Endothelial cell of umbilical vein (primary cell): ENCODE measurements around the gene EFCAB9. TPM values are rescaled to one million over a fixed set of nuclear protein-coding genes. Genes with fewer than 3 reads are reported as not detected.

Source experiments
- BruUV-seq: library from RNA; stranded (reverse); fragments of 400-500 nt; replicated peaks from 2 replicates; lab custom pipeline; 2021; lab: Mats Ljungman, UMichigan
- CTCF ChIA-PET: fragments of 300-600, 350-600 bp; sonication (Branson Sonifier 250); formaldehyde crosslinking; loops from one replicate; lab custom pipeline; 2021; ENCODE audit warnings: antibody characterized with exemption, inconsistent platforms; lab: Charles Lee
- POLR2A ChIA-PET: fragments of 300-600, 350-600 bp; sonication (Branson Sonifier 250); formaldehyde crosslinking; loops from one replicate; lab custom pipeline; 2021; ENCODE audit warnings: antibody characterized with exemption, inconsistent platforms; lab: Charles Lee
- DNase-seq: peaks from one replicate; pipeline ENCODE4 v3.0.0-alpha.2; 2011; ENCODE audit warnings: low read depth, low spot score
- FAIRE-seq: peaks from 2 replicates; lab custom pipeline; 2011; peaks lifted over from hg19 to GRCh38; lab: Jason Lieb, UNC
- H2AFZ ChIP-seq: 2 replicates; pipeline ENCODE4 v1.6.0; 2012; ENCODE audit warnings: low read depth, low read length, control low read depth, inconsistent platforms
- H3K27ac ChIP-seq: 2 replicates; pipeline ENCODE4 v1.5.1; 2011; ENCODE audit warnings: low read depth, mild to moderate bottlenecking, control low read depth, low read length, moderate library complexity; ENCODE audit not compliant: insufficient read depth
- H3K27me3 ChIP-seq, 2 experiments: 2 replicates each; pipeline versions ENCODE4 v1.6.0 to v1.6.1; 2011; ENCODE audit warnings: low read length in 2 of 2, mixed read lengths in 1 of 2; ENCODE audit not compliant: control insufficient read depth in 2 of 2, insufficient read depth in 2 of 2
- H3K36me3 ChIP-seq, 2 experiments: 2 replicates in 1 of 2; 3 replicates in 1 of 2; pipeline ENCODE4 v1.5.1; 2011; ENCODE audit warnings: low read length in 2 of 2, mild to moderate bottlenecking in 1 of 2, moderate library complexity in 1 of 2; ENCODE audit not compliant: control insufficient read depth in 2 of 2, insufficient read depth in 2 of 2; ENCODE audit errors: extremely low read depth in 1 of 2
- H3K4me1 ChIP-seq: 3 replicates; pipeline ENCODE4 v1.5.1; 2011; ENCODE audit warnings: mild to moderate bottlenecking, low read length; ENCODE audit not compliant: control insufficient read depth, insufficient read depth; ENCODE audit errors: extremely low read depth
- H3K4me2 ChIP-seq: 2 replicates; pipeline ENCODE4 v1.6.1; 2011; ENCODE audit warnings: low read length, control low read depth, mixed read lengths; ENCODE audit not compliant: insufficient read depth
- H3K4me3 ChIP-seq, 3 experiments: fragments of 200-600 bp in 1 of 3; sonication (generic), shearing (Covaris generic) in 1 of 3; replicated peaks in 1 of 3; 2 replicates each; pipeline ENCODE4 v1.5.1; 2011 to 2016; ENCODE audit warnings: control low read depth in 3 of 3, low read length in 3 of 3, mild to moderate bottlenecking in 2 of 3, inconsistent platforms in 1 of 3, low read depth in 1 of 3, moderate library complexity in 1 of 3; ENCODE audit not compliant: insufficient read depth in 1 of 3
- H3K79me2 ChIP-seq: 2 replicates; pipeline ENCODE4 v1.6.0; 2012; ENCODE audit warnings: low read length, inconsistent platforms; ENCODE audit not compliant: control insufficient read depth, insufficient read depth
- H3K9ac ChIP-seq: replicated peaks from 2 replicates; pipeline ENCODE3; 2011; ENCODE audit warnings: low read length, control low read depth; ENCODE audit not compliant: insufficient read depth; ENCODE audit errors: extremely low read depth
- H3K9me1 ChIP-seq: replicated peaks from 3 replicates; pipeline ENCODE4 v1.6.0; 2011; ENCODE audit warnings: mild to moderate bottlenecking, low read length; ENCODE audit not compliant: control insufficient read depth, insufficient read depth; ENCODE audit errors: extremely low read depth
- H3K9me3 ChIP-seq: replicated peaks from 2 replicates; pipeline ENCODE4 v1.5.1; 2012; ENCODE audit warnings: low read length, inconsistent platforms; ENCODE audit not compliant: control insufficient read depth, insufficient read depth
- H4K20me1 ChIP-seq: replicated peaks from 2 replicates; pipeline ENCODE3; 2011; ENCODE audit warnings: mild to moderate bottlenecking, low read length; ENCODE audit not compliant: control insufficient read depth, insufficient read depth; ENCODE audit errors: extremely low read depth
- CTCF ChIP-seq, 2 donors: IDR thresholded peaks; 1 replicate in 1 of 2; 2 replicates in 1 of 2; pipeline ENCODE4 v1.5.1; 2011; ENCODE audit warnings: low read length in 2 of 2, mild to moderate bottlenecking in 2 of 2, moderate library complexity in 2 of 2, control low read depth in 1 of 2, inconsistent platforms in 1 of 2, low read depth in 1 of 2; ENCODE audit not compliant: insufficient read depth in 1 of 2; ENCODE audit errors: extremely low read depth in 1 of 2
- EZH2 ChIP-seq: IDR thresholded peaks from 2 replicates; pipeline ENCODE4 v1.6.1; 2012; ENCODE audit warnings: borderline replicate concordance, low read depth, mild to moderate bottlenecking, moderate library complexity, low read length, inconsistent platforms; ENCODE audit not compliant: severe bottlenecking
- FOS ChIP-seq: IDR thresholded peaks from 2 replicates; pipeline ENCODE4 v1.6.1; 2011; ENCODE audit warnings: mild to moderate bottlenecking, low read length, moderate library complexity, borderline replicate concordance; ENCODE audit not compliant: insufficient read depth
- GATA2 ChIP-seq: IDR thresholded peaks from 2 replicates; pipeline ENCODE4 v1.7.0; 2011; ENCODE audit warnings: low read depth, mild to moderate bottlenecking, moderate library complexity, mixed read lengths, low read length; ENCODE audit not compliant: insufficient read length, insufficient read depth
- JUN ChIP-seq: IDR thresholded peaks from 2 replicates; pipeline ENCODE4 v1.6.1; 2011; ENCODE audit warnings: borderline replicate concordance, low read depth; ENCODE audit not compliant: insufficient read length, insufficient read depth
- MYC ChIP-seq: IDR thresholded peaks from one replicate; pipeline ENCODE4 v1.6.1; 2011; ENCODE audit warnings: mild to moderate bottlenecking, low read depth, low read length
- POLR2A ChIP-seq: IDR thresholded peaks from 2 replicates; pipeline ENCODE4 v1.6.1; 2012; ENCODE audit warnings: low read depth, mild to moderate bottlenecking, control low read depth, low read length
- POLR2AphosphoS5 ChIP-seq: IDR thresholded peaks from 2 replicates; pipeline ENCODE4 v1.6.1; 2012; ENCODE audit warnings: low read depth, mild to moderate bottlenecking, control low read depth, low read length, moderate library complexity; ENCODE audit not compliant: insufficient read depth
- dilution Hi-C: fragments of 300-500 bp; cut with MboI; formaldehyde crosslinking; loops from one replicate; pipeline ENCODE4 v1.15.0; 2019; ENCODE audit warnings: low sequenced_read_pairs; ENCODE audit not compliant: extremely low pct_ligation_motif_present
- intact Hi-C: fragments of 100-400 bp; cut with micrococcal nuclease; formaldehyde crosslinking; loops from one replicate; pipeline ENCODE4 v1.10.0; 2022
- polyA plus RNA-seq, 4 experiments: library from polyadenylated mRNA; depleted of rRNA in 3 of 4; stranded (reverse) in 3 of 4; unstranded in 1 of 4; fragments of >200 nt; gene quantifications; 2 replicates each; pipeline versions ENCODE4 v1.2.1 to v1.2.3, GENCODE V29; 2011 to 2012; ENCODE audit warnings: missing spikeins in 1 of 4
- total RNA-seq: library from RNA; stranded (reverse); gene quantifications from 2 replicates; pipeline ENCODE4 v1.2.3, GENCODE V29; 2021
- TF ChIP-seq, protein P1 (sequence below): IDR thresholded peaks from 2 replicates; pipeline ENCODE4 v1.6.1; 2011; ENCODE audit not compliant: insufficient read depth, insufficient read length

EFCAB9 gene
- total and polyA plus RNA-seq, 2 donors (not counting 3 experiments of a cell fraction or from before 2014, with no cell fraction given), result not detected

- Histone ChIP-seq H3K9me1 (no peaks in the 10 kb centered on the region), H3K27ac (no peak overlapping the region), H3K9me3 (no peaks in the 10 kb centered on the region), H3K9ac (no peak overlapping the region), H3K4me2 (no peak overlapping the region), H3K4me3 (no peak overlapping the region), H3K27me3 (no peaks in the 10 kb centered on the region), H4K20me1 (peaks cover 2% of the 10 kb centered on the region), H3K4me1 (peaks cover 2% of the 10 kb centered on the region), H3K36me3 (peaks cover 0 to 3% of the 10 kb centered on the region in 2 experiments), H2AFZ (no peak overlapping the region), H3K79me2 (no peaks in the 10 kb centered on the region)
- ChIA-PET POLR2A (no interaction called here), CTCF (interaction anchor here (1.2 to 1.9 kb wide), 2 partner anchors 11 to 42 kb away, joined by 3 to 4 read pairs; partner anchors contain the start of gene STK10)
- intact Hi-C loops, result no loop called here
- TF ChIP-seq, protein P1, sequence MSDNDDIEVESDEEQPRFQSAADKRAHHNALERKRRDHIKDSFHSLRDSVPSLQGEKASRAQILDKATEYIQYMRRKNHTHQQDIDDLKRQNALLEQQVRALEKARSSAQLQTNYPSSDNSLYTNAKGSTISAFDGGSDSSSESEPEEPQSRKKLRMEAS, result no peak
- TF ChIP-seq MYC (no peak), POLR2A (no peak), FOS (no peak), CTCF (IDR thresholded peaks at IDR 0.05; ENCODE audit: extremely low read depth in 1 of 2, insufficient read depth in 1 of 2, low read depth in 1 of 2, low read length in 2 of 2) (no peak), POLR2AphosphoS5 (no peak), JUN (no peak), GATA2 (no peak), EZH2 (no peak)
- FAIRE-seq (no peak), DNase-seq (no peak)
- BruUV-seq, result no TSS peak
- dilution Hi-C loops, result no loop called here
Observed at GRCh38 chr5:172145870-172146747, 47.9 kb upstream of the EFCAB9 start.
